ENCODE results near the gene CDK10. TPM values are rescaled to one million over a fixed set of nuclear protein-coding genes. Genes with fewer than 3 reads are reported as not detected.
"Not testable (repeated sequence)": the region's sequence is repeated elsewhere in the genome, so short reads cannot be mapped to it uniquely, and the experiment has no call there.

The CDK10 gene
- polyA plus RNA-seq, 3 donors: 115 to 150 (median 147) TPM

- no peak for DNase-seq
These were observed 25.3 kb upstream of the CDK10 start for GRCh38 chr16:89661215-89661614.

GRCh38 chr16:89664238-89664637 lies 22.3 kb upstream of the CDK10 start:
- not testable (repeated sequence) for DNase-seq

DNA sequence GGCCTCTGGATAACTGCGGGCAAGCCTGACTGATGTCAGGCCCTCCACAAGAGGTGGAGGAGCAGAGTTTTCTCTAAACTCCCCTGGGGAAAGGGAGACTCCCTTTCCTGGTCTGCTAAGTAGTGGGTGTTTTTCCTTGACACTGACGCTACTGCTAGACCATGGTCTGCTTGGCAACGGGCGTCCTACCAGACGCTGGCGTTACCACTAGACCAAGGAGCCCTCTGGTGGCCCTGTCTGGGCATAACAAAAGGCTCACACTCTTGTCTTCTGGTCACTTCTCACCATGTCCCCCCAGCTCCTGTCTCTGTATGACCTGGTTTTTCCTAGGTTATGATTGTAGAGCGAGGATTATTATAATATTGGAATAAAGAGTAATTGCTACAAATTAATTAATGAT lies 19.5 kb upstream of the CDK10 start:
- not testable (repeated sequence) for DNase-seq

- DNase-seq: no peak
These were observed 18.9 kb upstream of the CDK10 start for GRCh38 chr16:89667633-89668032.

DNA sequence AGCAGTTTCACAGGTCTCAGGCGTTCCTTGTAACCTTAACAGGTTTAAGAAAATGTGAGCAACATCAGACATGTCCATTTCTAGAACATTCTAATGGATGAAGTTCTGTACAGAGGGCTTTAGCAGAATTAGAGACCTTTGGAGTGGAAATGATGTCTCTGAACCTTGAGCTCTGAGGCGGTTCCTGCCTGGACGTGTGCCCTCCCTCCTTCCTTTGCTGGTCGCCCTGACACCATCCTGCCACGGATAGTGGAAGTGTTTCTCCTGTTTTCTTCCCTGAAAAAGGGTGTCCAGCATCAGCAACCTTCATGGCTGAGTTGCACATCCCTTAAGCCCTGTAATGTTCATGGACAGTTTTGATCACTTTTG lies 17.7 kb upstream of the CDK10 start:
- no peak for DNase-seq

DNA sequence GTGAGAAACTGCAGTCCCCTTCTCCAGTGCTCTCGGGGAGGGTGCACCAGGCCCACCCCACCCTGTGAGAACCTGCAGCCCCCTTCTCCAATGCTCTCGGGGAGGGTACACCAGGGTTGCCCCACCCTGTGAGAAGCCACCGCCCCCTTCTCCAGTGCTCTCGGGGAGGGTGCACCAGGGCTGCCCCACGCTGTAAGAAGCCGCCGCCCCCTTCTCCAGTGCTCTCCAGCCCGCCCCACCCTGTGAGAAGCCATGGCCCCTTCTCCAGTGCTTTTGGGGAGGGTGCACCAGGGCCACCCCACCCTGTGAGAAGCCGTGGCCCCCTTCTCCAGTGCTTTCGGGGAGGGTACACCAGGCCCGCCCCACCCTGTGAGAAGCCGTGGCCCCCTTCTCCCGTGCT lies 16.7 kb upstream of the CDK10 start:
- DNase-seq: no peak

- no peak for DNase-seq
These were observed 15.7 kb upstream of the CDK10 start for GRCh38 chr16:89670496-89671431.

GRCh38 chr16:89671565-89671964 lies 14.9 kb upstream of the CDK10 start:
- DNase-seq: not testable (repeated sequence)

DNA sequence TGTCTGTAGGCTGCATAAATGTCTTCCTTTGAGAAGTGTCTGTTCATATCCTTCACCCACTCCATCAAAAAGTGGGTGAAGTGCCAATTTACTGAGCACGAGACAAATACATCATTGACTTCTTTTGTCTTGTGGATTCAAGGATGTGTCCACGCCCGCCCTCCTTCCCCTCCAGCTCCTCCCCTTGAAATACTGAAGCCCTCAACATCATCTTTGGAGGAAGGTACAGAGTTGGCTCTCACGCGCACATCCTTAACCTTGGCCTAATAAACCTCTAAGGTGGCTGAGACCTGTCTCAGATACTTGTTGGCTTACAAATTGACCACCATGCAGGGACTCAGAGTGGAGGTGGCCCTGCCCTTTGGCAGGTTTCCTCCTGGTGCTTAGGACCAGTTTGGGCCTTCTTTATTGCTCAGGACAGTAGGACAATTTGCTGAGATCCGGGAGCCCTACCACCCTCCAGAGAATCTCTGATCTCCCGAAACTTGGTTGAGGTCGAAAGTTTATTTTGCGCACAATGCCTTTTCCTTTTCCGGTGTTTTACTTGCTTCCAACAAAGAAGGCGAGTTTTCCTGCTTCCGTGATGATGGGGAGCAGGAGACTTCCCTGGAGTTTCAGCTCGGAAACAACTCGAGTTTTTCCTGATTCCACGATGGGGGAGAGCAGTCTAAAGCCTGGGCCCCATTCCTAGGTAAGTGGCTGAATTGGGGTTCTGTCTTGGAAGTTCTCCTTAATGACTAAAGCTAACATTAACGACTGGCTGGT lies 14.1 kb upstream of the CDK10 start:
- no peak for DNase-seq

DNA sequence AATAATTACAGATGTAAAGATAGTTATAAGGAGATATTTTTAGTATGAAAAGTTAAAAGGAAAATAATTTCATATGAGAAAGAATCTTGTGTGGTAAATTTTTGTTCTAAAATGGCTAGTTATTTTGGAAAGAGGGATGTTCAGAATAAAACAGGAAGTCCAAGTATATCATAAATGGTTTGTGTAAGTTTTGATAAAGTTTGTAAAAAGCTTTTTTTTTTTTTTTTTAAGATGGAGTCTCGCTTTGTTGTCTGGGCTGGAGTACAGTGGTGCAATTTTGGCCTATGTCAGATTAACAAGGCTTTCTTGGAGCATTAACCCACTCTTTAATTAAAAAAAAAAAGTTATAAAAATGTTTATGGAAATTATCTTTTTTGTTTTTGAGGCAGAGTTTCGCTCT lies 8.2 kb upstream of the CDK10 start:
- DNase-seq: no peak

DNA sequence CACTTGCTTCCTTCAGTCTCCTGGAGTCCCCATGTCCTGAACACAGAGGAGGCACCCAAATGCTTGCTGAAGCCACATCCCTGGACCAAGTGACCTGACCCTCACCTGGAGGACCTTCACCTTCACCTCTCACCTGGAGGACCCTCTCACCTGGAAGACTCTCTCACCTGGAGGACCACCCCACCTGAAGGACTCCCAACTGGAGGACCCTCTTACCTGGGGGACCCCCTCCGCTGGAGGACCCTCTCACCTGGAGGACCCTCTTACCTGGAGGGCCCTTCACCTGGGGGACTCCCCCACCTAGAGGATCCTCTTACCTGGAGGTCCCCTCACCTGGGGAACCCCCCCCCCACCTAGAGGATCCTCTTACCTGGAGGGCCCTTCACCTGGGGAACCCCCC lies 573 bp upstream of the CDK10 start:
- no peak for DNase-seq

GRCh38 chr16:89687092-89687940 lies 827 bp downstream of the CDK10 start:
- peak; percentile 63 for DNase-seq

DNA sequence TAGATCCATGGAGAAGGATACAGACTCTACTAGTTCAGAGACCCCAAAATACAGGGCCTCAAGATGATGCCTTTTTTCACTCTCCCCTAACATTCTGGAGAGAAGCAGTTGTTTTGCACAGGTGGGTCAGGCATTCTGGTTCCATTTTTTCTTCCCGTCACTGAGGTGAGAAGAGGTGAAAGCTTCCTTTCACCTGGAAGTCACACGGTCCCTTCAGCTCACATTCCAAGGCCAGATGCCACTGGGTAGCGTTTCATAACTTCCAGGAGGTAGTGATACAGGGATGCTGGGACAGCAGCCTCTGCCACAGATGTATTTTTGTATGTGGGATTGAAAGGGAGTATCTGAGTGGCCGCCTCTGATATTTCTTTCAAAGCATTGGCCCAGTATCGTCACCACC lies 1.9 kb downstream of the CDK10 start:
- no peak for DNase-seq

GRCh38 chr16:89689142-89689541 lies 2.7 kb downstream of the CDK10 start:
- DNase-seq: no peak

DNA sequence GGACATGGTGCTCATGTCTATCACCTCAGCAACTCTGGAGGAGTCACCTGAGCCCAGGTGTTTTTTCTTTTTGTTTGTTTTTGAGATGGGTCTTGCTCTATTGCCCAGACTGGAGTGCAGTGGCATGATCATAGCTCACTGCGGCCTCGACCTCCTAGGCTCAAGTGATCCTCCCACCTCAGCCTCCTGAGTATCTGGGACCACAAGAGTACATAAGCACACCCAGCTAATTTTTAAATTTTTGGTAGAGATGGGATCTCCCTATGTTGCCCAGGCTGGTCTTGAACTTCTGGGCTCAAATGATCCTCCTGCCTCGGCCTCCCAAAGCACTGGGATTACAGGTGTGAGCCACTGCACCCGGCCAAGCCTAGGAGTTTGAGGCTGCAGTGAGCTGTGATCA lies 3.1 kb downstream of the CDK10 start:
- not testable (repeated sequence) for DNase-seq

DNA sequence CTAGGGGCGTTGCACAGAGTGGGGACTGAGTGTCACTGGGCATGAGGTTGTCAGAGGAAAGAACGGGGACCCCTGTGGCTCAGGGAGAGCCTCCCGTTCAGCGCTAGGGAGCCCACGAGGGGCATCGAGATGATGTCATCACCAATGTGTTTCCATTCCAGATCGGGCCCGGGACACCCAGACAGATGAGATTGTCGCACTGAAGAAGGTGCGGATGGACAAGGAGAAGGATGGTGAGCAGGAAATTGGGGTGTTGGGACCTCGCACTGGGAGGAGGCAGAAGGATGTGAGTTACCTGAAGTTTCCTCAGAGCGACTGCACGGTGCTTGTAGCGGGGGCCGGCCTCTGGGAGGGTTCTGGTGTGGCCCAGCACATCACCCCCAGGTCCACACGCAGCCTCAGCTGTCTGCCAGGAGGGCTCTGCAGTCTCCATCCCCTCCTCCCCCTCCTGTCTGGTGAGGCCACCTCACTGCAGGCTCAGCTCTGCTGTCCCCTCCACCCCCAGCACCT lies 4.0 kb downstream of the CDK10 start:
- DNase-seq: no peak

GRCh38 chr16:89691231-89691985 lies 4.9 kb downstream of the CDK10 start:
- DNase-seq: no peak

- no peak for DNase-seq
These were observed 5.6 kb downstream of the CDK10 start for GRCh38 chr16:89691986-89692569.

DNA sequence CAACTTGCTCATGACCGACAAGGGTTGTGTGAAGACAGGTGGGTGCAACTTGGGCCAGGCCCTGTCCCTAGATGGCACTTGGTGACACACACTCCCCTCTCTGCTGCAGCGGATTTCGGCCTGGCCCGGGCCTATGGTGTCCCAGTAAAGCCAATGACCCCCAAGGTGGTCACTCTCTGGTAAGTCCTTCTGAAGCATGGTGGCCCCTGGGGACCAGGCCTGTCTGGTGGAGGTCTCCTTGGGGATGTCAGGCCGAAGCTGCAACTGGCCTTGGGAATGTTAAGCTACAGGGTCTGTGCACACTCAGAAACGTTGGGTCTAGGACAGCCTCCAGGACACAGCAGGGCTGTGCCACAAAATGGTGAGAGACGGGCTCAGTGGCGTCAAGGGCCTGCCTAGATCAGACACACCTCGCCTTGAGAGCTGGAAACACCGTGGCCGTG lies 6.8 kb downstream of the CDK10 start:
- no peak for DNase-seq

DNA sequence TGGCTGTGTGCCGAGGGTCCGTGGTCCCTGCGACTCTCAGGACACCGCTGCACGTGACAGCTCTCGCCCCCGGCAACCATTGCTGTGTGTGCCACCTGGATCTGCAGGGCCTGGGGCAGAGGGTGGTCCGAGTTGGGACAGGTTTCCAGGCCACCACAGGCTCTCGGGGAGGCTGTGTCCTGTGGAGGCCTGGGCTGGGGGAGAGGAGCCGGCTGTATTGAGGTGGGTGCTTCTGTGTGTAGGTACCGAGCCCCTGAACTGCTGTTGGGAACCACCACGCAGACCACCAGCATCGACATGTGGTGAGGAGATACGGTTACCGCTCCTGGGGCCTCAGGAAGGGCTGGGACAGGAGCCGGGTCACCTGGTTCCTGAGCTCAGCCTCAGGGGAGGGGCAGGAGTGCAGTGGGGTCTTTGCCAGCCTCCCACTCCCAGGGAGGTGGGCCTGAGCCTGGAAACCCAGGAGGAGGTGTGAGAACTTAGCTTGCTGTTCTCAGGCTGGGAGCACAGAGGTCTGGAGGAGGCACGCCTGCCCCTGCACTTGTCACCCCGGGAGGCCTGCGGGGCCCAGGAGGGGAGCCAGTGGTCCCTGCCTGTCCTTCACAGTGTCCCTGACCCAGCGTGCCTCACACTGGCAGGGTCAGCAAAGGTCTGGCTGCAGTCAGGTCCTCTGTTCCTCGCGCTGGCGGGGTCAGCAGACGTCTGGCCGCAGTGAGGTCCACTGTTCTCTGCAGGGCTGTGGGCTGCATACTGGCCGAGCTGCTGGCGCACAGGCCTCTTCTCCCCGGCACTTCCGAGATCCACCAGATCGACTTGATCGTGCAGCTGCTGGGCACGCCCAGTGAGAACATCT lies 7.7 kb downstream of the CDK10 start:
- DNase-seq: no peak

Measured in renal pelvis (tissue), 4 donors.